Activated T-helper 17 cell treated with anti-CD3 and anti-CD28 coated beads, Interleukin-2, amount 50 U/mL, for 72 hours (primary cell): ENCODE results near the gene COLQ. TPM values are rescaled to one million over a fixed set of nuclear protein-coding genes. Genes with fewer than 3 reads are reported as not detected.
"Not testable (repeated sequence)": the region's sequence is repeated elsewhere in the genome, so short reads cannot be mapped to it uniquely, and the experiment has no call there.

Source experiments
- ATAC-seq: fragments of 150-1000 bp; cut with Tn5 transposase; replicated peaks from 2 replicates; pipeline ENCODE4 v1.10.0; 2021; ENCODE audit warnings: mild to moderate bottlenecking, moderate library complexity
- H3K27ac Mint-ChIP-seq: one replicate; pipeline ENCODE4 v1.8.0; 2022; ENCODE audit warnings: mixed read lengths
- H3K27me3 Mint-ChIP-seq: one replicate; pipeline ENCODE4 v1.8.0; 2022; ENCODE audit warnings: mixed read lengths
- H3K36me3 Mint-ChIP-seq: one replicate; pipeline ENCODE4 v1.8.0; 2022; ENCODE audit warnings: low read depth, mild to moderate bottlenecking, mixed read lengths
- H3K4me1 Mint-ChIP-seq: one replicate; pipeline ENCODE4 v1.8.0; 2022; ENCODE audit warnings: mixed read lengths
- H3K4me3 Mint-ChIP-seq: one replicate; pipeline ENCODE4 v1.8.0; 2022; ENCODE audit warnings: mild to moderate bottlenecking, mixed read lengths
- H3K9me3 Mint-ChIP-seq: one replicate; pipeline ENCODE4 v1.8.0; 2022; ENCODE audit warnings: mixed read lengths
- total RNA-seq, 2 donors: library from RNA; stranded (reverse); gene quantifications; one replicate each; pipeline ENCODE4 v1.2.3, GENCODE V29; 2022

Gene COLQ
- total RNA-seq, 2 donors from 2014 or later = 2.7 to 6.1 TPM

GRCh38 chr3:15427182-15427880 is 94.2 kb downstream of the COLQ start, which contains the start of the genes EAF1 and METTL6:
Gene EAF1, plus strand, starts transcription at chr3:15427598. Its CDS starts 182 bp downstream, at chr3:15427780.
Gene METTL6, minus strand, starts transcription at chr3:15427544. Its CDS starts 1,033 bp downstream, at chr3:15426511.
- peaks cover 96% of the 10 kb centered on the region for H3K36me3 Mint-ChIP-seq
- no peaks in the 10 kb centered on the region for H3K27me3 Mint-ChIP-seq
- H3K4me3 Mint-ChIP-seq = peak within 1 kb of the TSS; percentile 95
- H3K4me1 Mint-ChIP-seq = peaks cover 25% of the 10 kb centered on the region
- ATAC-seq = peak; percentile 84
- H3K27ac Mint-ChIP-seq = peak within 1 kb of the TSS; percentile 98
- H3K9me3 Mint-ChIP-seq = no peaks in the 10 kb centered on the region

GRCh38 chr3:15426579-15427118 is 94.9 kb downstream of the COLQ start:
- no peaks in the 10 kb centered on the region for H3K9me3 Mint-ChIP-seq
- H3K4me3 Mint-ChIP-seq = peak overlapping the region; percentile 95
- H3K36me3 Mint-ChIP-seq = peaks cover 94% of the 10 kb centered on the region
- no peaks in the 10 kb centered on the region for H3K27me3 Mint-ChIP-seq
- peaks cover 25% of the 10 kb centered on the region for H3K4me1 Mint-ChIP-seq
- no peak for ATAC-seq
- H3K27ac Mint-ChIP-seq = peak overlapping the region; percentile 98

- H3K4me1 Mint-ChIP-seq = peaks cover 6% of the 10 kb centered on the region
- no peak overlapping the region for H3K4me3 Mint-ChIP-seq
- no peak overlapping the region for H3K27ac Mint-ChIP-seq
- H3K27me3 Mint-ChIP-seq = no peaks in the 10 kb centered on the region
- peaks cover 83% of the 10 kb centered on the region for H3K36me3 Mint-ChIP-seq
- ATAC-seq = no peak
- H3K9me3 Mint-ChIP-seq = no peaks in the 10 kb centered on the region
These were observed 100.6 kb downstream of the COLQ start for GRCh38 chr3:15420871-15421270.

GRCh38 chr3:15410966-15411365 is 110.5 kb downstream of the COLQ start:
- not testable (repeated sequence) for H3K27me3 Mint-ChIP-seq, H3K9me3 Mint-ChIP-seq, H3K4me3 Mint-ChIP-seq, H3K4me1 Mint-ChIP-seq, H3K27ac Mint-ChIP-seq, ATAC-seq
- H3K36me3 Mint-ChIP-seq = peaks cover 62% of the 10 kb centered on the region

- Mint-ChIP-seq H3K36me3 (peaks cover 50% of the 10 kb centered on the region), H3K4me1 (no peaks in the 10 kb centered on the region), H3K9me3 (no peaks in the 10 kb centered on the region), H3K4me3 (no peak overlapping the region), H3K27ac (no peak overlapping the region), H3K27me3 (no peaks in the 10 kb centered on the region)
- no peak for ATAC-seq
These were observed 111.7 kb downstream of the COLQ start for GRCh38 chr3:15409774-15410173.

- Mint-ChIP-seq H3K4me3 (no peak overlapping the region), H3K36me3 (peaks cover 44% of the 10 kb centered on the region), H3K9me3 (no peaks in the 10 kb centered on the region), H3K4me1 (no peaks in the 10 kb centered on the region), H3K27me3 (no peaks in the 10 kb centered on the region), H3K27ac (no peak overlapping the region)
- no peak for ATAC-seq
These were observed 112.3 kb downstream of the COLQ start for GRCh38 chr3:15409239-15409638.

GRCh38 chr3:15405448-15406050 is 116.0 kb downstream of the COLQ start:
- ATAC-seq = peak; percentile 44
- Mint-ChIP-seq H3K27me3 (no peaks in the 10 kb centered on the region), H3K27ac (no peak overlapping the region), H3K9me3 (no peaks in the 10 kb centered on the region), H3K4me1 (peaks cover 6% of the 10 kb centered on the region), H3K4me3 (no peak overlapping the region), H3K36me3 (peaks cover 13% of the 10 kb centered on the region)

GRCh38 chr3:15404767-15405166 is 116.7 kb downstream of the COLQ start:
- ATAC-seq = no peak
- Mint-ChIP-seq H3K36me3 (peaks cover 5% of the 10 kb centered on the region), H3K9me3 (no peaks in the 10 kb centered on the region), H3K27me3 (no peaks in the 10 kb centered on the region), H3K4me3 (no peak overlapping the region), H3K4me1 (peaks cover 13% of the 10 kb centered on the region), H3K27ac (no peak overlapping the region)

- Mint-ChIP-seq H3K36me3 (no peaks in the 10 kb centered on the region), H3K4me1 (peaks cover 19% of the 10 kb centered on the region), H3K9me3 (no peaks in the 10 kb centered on the region), H3K27me3 (no peaks in the 10 kb centered on the region), H3K4me3 (no peak overlapping the region), H3K27ac (no peak overlapping the region)
- ATAC-seq = no peak
These were observed 117.5 kb downstream of the COLQ start for GRCh38 chr3:15403965-15404364.

- peaks cover 19% of the 10 kb centered on the region for H3K4me1 Mint-ChIP-seq
- no peak overlapping the region for H3K4me3 Mint-ChIP-seq
- H3K9me3 Mint-ChIP-seq = no peaks in the 10 kb centered on the region
- H3K27me3 Mint-ChIP-seq = no peaks in the 10 kb centered on the region
- no peaks in the 10 kb centered on the region for H3K36me3 Mint-ChIP-seq
- no peak for ATAC-seq
- no peak overlapping the region for H3K27ac Mint-ChIP-seq
These were observed 118.0 kb downstream of the COLQ start for GRCh38 chr3:15403495-15403894.

GRCh38 chr3:15401936-15402335 is 119.6 kb downstream of the COLQ start:
- H3K4me1 Mint-ChIP-seq = peaks cover 19% of the 10 kb centered on the region
- H3K4me3 Mint-ChIP-seq = no peak overlapping the region
- H3K36me3 Mint-ChIP-seq = no peaks in the 10 kb centered on the region
- H3K27ac Mint-ChIP-seq = peak overlapping the region; percentile 8
- H3K9me3 Mint-ChIP-seq = no peaks in the 10 kb centered on the region
- ATAC-seq = no peak
- no peaks in the 10 kb centered on the region for H3K27me3 Mint-ChIP-seq

Other genes with a start within 250 kb of the COLQ start
- 10 to 100 TPM; 20.2 to 24.6 TPM for gene SH3BP5, start 189.1 kb downstream of the COLQ start, total RNA-seq
- 10 to 100 TPM; 16.5 to 19.7 TPM for gene METTL6, start 94.2 kb downstream of the COLQ start, total RNA-seq
- gene EAF1, start 94.1 kb downstream of the COLQ start, total RNA-seq = 10 to 100 TPM; 31.5 to 37.0 TPM
- 10 to 100 TPM; 20.0 to 26.6 TPM for gene HACL1, start 79.9 kb upstream of the COLQ start, total RNA-seq
- gene BTD, start 80.0 kb upstream of the COLQ start, total RNA-seq = 10 to 100 TPM in 1 of 2 donors, 1 to 10 TPM in 1; 9.9 to 15.2 TPM